Endodermal cell (in vitro differentiated cells): ENCODE results near the gene RPS21. TPM values are rescaled to one million over a fixed set of nuclear protein-coding genes. Genes with fewer than 3 reads are reported as not detected.

ENCODE experiments used
- DNase-seq: peaks from one replicate; pipeline ENCODE4 v3.0.0-alpha.2; 2017
- H3K27ac ChIP-seq: 2 replicates; pipeline ENCODE4 v1.5.1; 2013; ENCODE audit warnings: mild to moderate bottlenecking, low read depth, low read length, moderate library complexity
- H3K27me3 ChIP-seq: 2 replicates; pipeline ENCODE4 v1.6.1; 2013; ENCODE audit warnings: mild to moderate bottlenecking, low read length, moderate library complexity; ENCODE audit not compliant: insufficient read depth, control insufficient read depth, poor library complexity, severe bottlenecking
- H3K36me3 ChIP-seq: 2 replicates; pipeline ENCODE4 v1.7.0; 2013; ENCODE audit warnings: mild to moderate bottlenecking, low read length, moderate library complexity; ENCODE audit not compliant: control insufficient read depth, insufficient read depth
- H3K4me1 ChIP-seq: one replicate; pipeline ENCODE4 v1.7.0; 2013; ENCODE audit warnings: low read length; ENCODE audit not compliant: control insufficient read depth, insufficient read depth
- H3K4me3 ChIP-seq: 2 replicates; pipeline ENCODE4 v1.5.1; 2013; ENCODE audit warnings: mild to moderate bottlenecking, low read length, moderate library complexity
- H3K9ac ChIP-seq: 2 replicates; pipeline ENCODE4 v1.6.1; 2013; ENCODE audit warnings: mild to moderate bottlenecking, low read length, moderate library complexity; ENCODE audit not compliant: poor library complexity, severe bottlenecking; ENCODE audit errors: extremely low read depth
- H3K9me3 ChIP-seq: 2 replicates; pipeline ENCODE4 v1.6.1; 2013; ENCODE audit warnings: mild to moderate bottlenecking, low read length, moderate library complexity; ENCODE audit not compliant: control insufficient read depth
- H3K27ac Mint-ChIP-seq: 2 replicates; pipeline ENCODE4 v1.8.0; 2020; ENCODE audit warnings: mixed read lengths
- H3K27me3 Mint-ChIP-seq: 2 replicates; pipeline ENCODE4 v1.8.0; 2021; ENCODE audit warnings: mild to moderate bottlenecking, mixed read lengths; ENCODE audit not compliant: insufficient read depth
- H3K36me3 Mint-ChIP-seq: 2 replicates; pipeline ENCODE4 v1.8.0; 2020; ENCODE audit warnings: low read depth, mixed read lengths
- H3K4me1 Mint-ChIP-seq: 2 replicates; pipeline ENCODE4 v1.8.0; 2020; ENCODE audit warnings: mixed read lengths
- H3K4me3 Mint-ChIP-seq: 2 replicates; pipeline ENCODE4 v1.8.0; 2020; ENCODE audit warnings: mild to moderate bottlenecking, moderate library complexity, mixed read lengths
- H3K9me3 Mint-ChIP-seq: 2 replicates; pipeline ENCODE4 v1.8.0; 2020; ENCODE audit warnings: mild to moderate bottlenecking, mixed read lengths
- CTCF ChIP-seq: fragments of 200-600 bp; sonication (generic); conservative IDR thresholded peaks from 2 replicates; pipeline ENCODE4 v1.5.0; 2021; ENCODE audit warnings: antibody characterized with exemption, mild to moderate bottlenecking
- WGBS, 2 experiments: methylation state at CpG; one replicate each; pipeline versions ENCODE4 v1.1.5 to v1.1.7; 2013; ENCODE audit warnings: missing lambda C conversion rate in 2 of 2, mixed read lengths in 1 of 2; ENCODE audit not compliant: insufficient coverage in 1 of 2, insufficient read length in 1 of 2; 5-methylcytosine and 5-hydroxymethylcytosine counted together
- total RNA-seq, 2 donors: library from RNA; stranded (reverse); fragmentation: NEBNext Ultra II Directional in 1 of 2; extraction: Animal tissue kit (Norgen Biotek cat#: 25700) in 1 of 2; gene quantifications; 2 replicates in 1 of 2; 3 replicates in 1 of 2; pipeline ENCODE4 v1.2.1, GENCODE V29; 2021

RPS21 gene
- total RNA-seq, 2 donors from 2014 or later, result 1,288 to 1,382 TPM

- Mint-ChIP-seq H3K4me3 (no peak overlapping the region), H3K36me3 (no peaks in the 10 kb centered on the region), H3K4me1 (no peaks in the 10 kb centered on the region), H3K9me3 (no peaks in the 10 kb centered on the region), H3K27ac (no peak overlapping the region), H3K27me3 (peaks cover 7% of the 10 kb centered on the region)
- Histone ChIP-seq H3K4me1 (no peaks in the 10 kb centered on the region), H3K27me3 (peaks cover 6% of the 10 kb centered on the region), H3K9me3 (no peaks in the 10 kb centered on the region), H3K9ac (no peak overlapping the region), H3K36me3 (no peaks in the 10 kb centered on the region), H3K4me3 (no peak overlapping the region), H3K27ac (no peak overlapping the region)
- peak; percentile 80 for DNase-seq
- TF ChIP-seq CTCF, result peak; percentile 64
- 73 to 86% methylated on average over 14 to 22 of the region's 22 CpGs for WGBS, 2 experiments
Observed at GRCh38 chr20:62413896-62414481, 27.1 kb downstream of the RPS21 start.

GRCh38 chr20:62415354-62416111 is 28.6 kb downstream of the RPS21 start:
- H3K36me3 ChIP-seq, result no peaks in the 10 kb centered on the region
- no peaks in the 10 kb centered on the region for H3K27me3 ChIP-seq
- no peak overlapping the region for H3K27ac Mint-ChIP-seq
- H3K9me3 Mint-ChIP-seq, result no peaks in the 10 kb centered on the region
- H3K36me3 Mint-ChIP-seq, result no peaks in the 10 kb centered on the region
- H3K27me3 Mint-ChIP-seq, result no peaks in the 10 kb centered on the region
- no peaks in the 10 kb centered on the region for H3K4me1 ChIP-seq
- no peak overlapping the region for H3K4me3 Mint-ChIP-seq
- no peaks in the 10 kb centered on the region for H3K4me1 Mint-ChIP-seq
- no peak for DNase-seq
- TF ChIP-seq CTCF, result no peak
- no peaks in the 10 kb centered on the region for H3K9me3 ChIP-seq
- no peak overlapping the region for H3K4me3 ChIP-seq
- no peak overlapping the region for H3K9ac ChIP-seq
- H3K27ac ChIP-seq, result no peak overlapping the region
- 86 to 88% methylated on average over 9 to 24 of the region's 24 CpGs for WGBS, 2 experiments

DNA sequence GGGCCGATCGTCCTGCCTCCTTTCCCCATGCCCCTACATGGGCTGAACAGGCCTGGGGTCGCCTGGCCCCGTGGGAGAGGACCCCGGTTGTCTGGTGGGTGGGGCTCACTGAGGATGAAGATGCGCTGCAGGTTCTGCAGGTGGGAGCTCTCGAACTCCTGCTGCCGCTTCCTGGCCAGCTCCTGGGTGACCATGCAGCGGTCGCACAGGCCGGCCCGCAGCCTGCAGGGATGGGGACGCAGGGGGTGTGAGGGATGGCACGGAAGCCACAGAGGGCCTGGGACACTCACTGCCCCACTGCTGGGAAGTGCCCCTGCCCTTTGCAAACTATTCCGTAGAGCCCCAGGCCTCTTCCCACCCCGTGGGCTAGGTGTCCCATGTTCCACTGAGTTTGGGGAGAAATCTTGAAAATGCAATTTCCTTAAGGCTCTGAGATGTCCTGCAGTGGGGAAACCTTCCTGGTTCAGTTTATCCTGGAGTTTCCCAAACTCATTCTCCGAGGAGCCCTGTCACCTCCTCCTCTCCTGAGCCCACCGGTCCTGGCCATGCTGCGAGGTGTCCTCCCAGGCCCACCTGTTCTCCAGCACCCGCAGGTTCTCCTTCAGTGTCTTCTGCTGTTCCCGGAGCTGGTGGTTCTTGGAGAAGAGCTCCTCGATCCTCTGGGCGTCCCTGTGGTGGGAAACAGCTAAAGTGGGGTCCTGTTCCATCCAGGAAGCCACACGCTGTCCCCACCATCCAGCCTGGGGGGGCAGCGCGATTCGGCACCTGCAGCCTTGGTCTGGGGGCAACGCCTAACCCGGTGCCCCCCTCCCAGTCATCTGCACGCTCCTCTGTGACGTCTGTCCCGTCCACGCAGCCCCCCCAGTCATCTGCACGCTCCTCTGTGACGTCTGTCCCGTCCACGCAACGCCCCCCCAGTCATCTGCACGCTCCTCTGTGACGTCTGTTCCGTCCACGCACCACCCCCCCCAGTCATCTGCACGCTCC is 30.0 kb downstream of the RPS21 start:
- no peaks in the 10 kb centered on the region for H3K27me3 ChIP-seq
- no peaks in the 10 kb centered on the region for H3K9me3 Mint-ChIP-seq
- H3K27ac Mint-ChIP-seq, result no peak overlapping the region
- no peak overlapping the region for H3K9ac ChIP-seq
- no peak for DNase-seq
- no peaks in the 10 kb centered on the region for H3K4me1 ChIP-seq
- no peaks in the 10 kb centered on the region for H3K36me3 ChIP-seq
- TF ChIP-seq CTCF, result no peak
- no peaks in the 10 kb centered on the region for H3K9me3 ChIP-seq
- H3K4me3 ChIP-seq, result no peak overlapping the region
- no peaks in the 10 kb centered on the region for H3K4me1 Mint-ChIP-seq
- no peaks in the 10 kb centered on the region for H3K27me3 Mint-ChIP-seq
- no peak overlapping the region for H3K27ac ChIP-seq
- H3K36me3 Mint-ChIP-seq, result no peaks in the 10 kb centered on the region
- WGBS, 2 experiments, result 90 to 92% methylated on average over 20 to 42 of the region's 43 CpGs
- no peak overlapping the region for H3K4me3 Mint-ChIP-seq
